ENCODE results near the gene BORCS5.

DNA sequence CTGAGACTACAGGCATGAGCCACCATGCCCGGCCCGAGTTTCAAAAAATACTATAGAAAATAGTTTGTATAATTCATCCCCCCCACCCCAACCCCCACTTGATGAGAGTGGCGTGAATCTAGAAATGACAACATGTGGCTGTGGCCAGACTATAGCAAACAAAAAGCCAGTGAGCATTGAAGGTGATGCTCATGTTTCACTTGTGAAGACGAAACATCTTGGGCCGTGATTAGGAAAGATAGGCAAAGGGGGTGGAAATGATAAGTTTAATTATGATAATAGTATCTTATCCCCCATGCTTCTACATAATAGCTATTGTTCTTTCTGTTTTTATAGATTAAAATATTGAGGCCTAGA lies 8.5 kb downstream of the BORCS5 start:
- TF ChIP-seq, protein P1, sequence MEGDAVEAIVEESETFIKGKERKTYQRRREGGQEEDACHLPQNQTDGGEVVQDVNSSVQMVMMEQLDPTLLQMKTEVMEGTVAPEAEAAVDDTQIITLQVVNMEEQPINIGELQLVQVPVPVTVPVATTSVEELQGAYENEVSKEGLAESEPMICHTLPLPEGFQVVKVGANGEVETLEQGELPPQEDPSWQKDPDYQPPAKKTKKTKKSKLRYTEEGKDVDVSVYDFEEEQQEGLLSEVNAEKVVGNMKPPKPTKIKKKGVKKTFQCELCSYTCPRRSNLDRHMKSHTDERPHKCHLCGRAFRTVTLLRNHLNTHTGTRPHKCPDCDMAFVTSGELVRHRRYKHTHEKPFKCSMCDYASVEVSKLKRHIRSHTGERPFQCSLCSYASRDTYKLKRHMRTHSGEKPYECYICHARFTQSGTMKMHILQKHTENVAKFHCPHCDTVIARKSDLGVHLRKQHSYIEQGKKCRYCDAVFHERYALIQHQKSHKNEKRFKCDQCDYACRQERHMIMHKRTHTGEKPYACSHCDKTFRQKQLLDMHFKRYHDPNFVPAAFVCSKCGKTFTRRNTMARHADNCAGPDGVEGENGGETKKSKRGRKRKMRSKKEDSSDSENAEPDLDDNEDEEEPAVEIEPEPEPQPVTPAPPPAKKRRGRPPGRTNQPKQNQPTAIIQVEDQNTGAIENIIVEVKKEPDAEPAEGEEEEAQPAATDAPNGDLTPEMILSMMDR (conservative IDR thresholded peaks at IDR 0.05; ENCODE audit: low read length): no peak
- TF ChIP-seq EZH2phosphoT487 (IDR thresholded peaks at IDR 0.05; ENCODE audit: borderline replicate concordance): no peak

Measured in Loucy (cell line).